ENCODE measurements around the gene UBXN11.

GRCh38 chr1:26274801-26275425 lies 31.5 kb downstream of the UBXN11 start:
- TF ChIP-seq CTCF (conservative IDR thresholded peaks at IDR 0.05; ENCODE audit: low read length) (no peak), EZH2phosphoT487 (IDR thresholded peaks at IDR 0.05; ENCODE audit: borderline replicate concordance) (no peak)

Data from Loucy (cell line).